ENCODE results near the gene MMP24.

DNA sequence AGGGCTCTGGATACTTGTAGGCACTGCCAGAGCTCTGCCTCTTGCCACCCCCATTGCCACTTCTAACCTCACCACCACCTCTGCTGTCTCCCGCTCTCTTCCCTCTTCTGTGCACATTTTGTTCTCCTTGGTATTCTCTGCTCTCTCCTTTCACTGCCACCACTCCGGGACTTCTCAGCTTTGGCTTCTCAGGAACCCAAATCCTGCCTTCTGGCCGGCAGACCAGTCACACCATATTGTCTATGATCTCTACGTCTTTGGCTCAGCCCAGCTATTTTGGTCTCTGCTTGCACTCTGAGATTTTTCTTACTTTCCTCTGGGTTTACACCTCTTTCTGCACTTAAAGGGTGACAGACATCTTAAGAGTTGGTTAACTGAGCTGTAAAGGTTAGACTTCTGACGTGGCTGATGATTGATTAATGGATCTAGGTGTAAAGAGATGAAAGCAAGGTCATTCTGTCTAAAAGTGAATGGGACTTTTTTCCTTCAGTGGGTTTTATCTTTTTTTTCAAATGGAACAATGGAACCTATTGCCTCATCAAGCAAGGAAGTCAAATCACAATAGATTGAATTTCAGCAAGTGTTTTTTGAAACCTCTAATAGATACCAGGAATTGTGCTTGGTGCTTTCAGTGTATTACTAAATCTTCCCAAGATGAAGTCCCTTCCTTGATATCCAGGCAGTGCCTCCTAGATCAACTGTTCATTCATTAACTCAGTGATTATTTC is 13.8 kb downstream of the MMP24 start:
- TF ChIP-seq, protein P1, sequence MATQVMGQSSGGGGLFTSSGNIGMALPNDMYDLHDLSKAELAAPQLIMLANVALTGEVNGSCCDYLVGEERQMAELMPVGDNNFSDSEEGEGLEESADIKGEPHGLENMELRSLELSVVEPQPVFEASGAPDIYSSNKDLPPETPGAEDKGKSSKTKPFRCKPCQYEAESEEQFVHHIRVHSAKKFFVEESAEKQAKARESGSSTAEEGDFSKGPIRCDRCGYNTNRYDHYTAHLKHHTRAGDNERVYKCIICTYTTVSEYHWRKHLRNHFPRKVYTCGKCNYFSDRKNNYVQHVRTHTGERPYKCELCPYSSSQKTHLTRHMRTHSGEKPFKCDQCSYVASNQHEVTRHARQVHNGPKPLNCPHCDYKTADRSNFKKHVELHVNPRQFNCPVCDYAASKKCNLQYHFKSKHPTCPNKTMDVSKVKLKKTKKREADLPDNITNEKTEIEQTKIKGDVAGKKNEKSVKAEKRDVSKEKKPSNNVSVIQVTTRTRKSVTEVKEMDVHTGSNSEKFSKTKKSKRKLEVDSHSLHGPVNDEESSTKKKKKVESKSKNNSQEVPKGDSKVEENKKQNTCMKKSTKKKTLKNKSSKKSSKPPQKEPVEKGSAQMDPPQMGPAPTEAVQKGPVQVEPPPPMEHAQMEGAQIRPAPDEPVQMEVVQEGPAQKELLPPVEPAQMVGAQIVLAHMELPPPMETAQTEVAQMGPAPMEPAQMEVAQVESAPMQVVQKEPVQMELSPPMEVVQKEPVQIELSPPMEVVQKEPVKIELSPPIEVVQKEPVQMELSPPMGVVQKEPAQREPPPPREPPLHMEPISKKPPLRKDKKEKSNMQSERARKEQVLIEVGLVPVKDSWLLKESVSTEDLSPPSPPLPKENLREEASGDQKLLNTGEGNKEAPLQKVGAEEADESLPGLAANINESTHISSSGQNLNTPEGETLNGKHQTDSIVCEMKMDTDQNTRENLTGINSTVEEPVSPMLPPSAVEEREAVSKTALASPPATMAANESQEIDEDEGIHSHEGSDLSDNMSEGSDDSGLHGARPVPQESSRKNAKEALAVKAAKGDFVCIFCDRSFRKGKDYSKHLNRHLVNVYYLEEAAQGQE (IDR thresholded peaks at IDR 0.05; ENCODE audit: insufficient read depth in 1 of 2, low read depth in 2 of 2, low read length in 2 of 2): no peak
- TF ChIP-seq POLR2AphosphoS5 (IDR thresholded peaks at IDR 0.05; ENCODE audit: low read depth, low read length) (no peak), SIN3A (IDR thresholded peaks at IDR 0.05; ENCODE audit: borderline replicate concordance, insufficient read depth, low read length) (no peak)
